Chondrocyte (in vitro differentiated cells): ENCODE data around the gene IFRD1. TPM values are rescaled to one million over a fixed set of nuclear protein-coding genes. Genes with fewer than 3 reads are reported as not detected.

Experiments used
- DNase-seq: peaks from one replicate; pipeline ENCODE4 v3.0.0; 2021; ENCODE audit warnings: mixed read lengths, low spot score
- H3K27ac Mint-ChIP-seq: one replicate; pipeline ENCODE4 v1.8.0; 2021; ENCODE audit warnings: mild to moderate bottlenecking, moderate library complexity, mixed read lengths; ENCODE audit not compliant: unreplicated experiment
- H3K27me3 Mint-ChIP-seq: 2 replicates; pipeline ENCODE4 v1.8.0; 2021; ENCODE audit warnings: low read depth, mixed read lengths
- H3K36me3 Mint-ChIP-seq: 2 replicates; pipeline ENCODE4 v1.8.0; 2021; ENCODE audit warnings: low read depth, mixed read lengths
- H3K4me1 Mint-ChIP-seq: 2 replicates; pipeline ENCODE4 v1.8.0; 2021; ENCODE audit warnings: low read depth, mild to moderate bottlenecking, mixed read lengths
- H3K4me3 Mint-ChIP-seq: one replicate; pipeline ENCODE4 v1.8.0; 2021; ENCODE audit warnings: mild to moderate bottlenecking, moderate library complexity, mixed read lengths; ENCODE audit not compliant: unreplicated experiment
- H3K9me3 Mint-ChIP-seq: 2 replicates; pipeline ENCODE4 v1.8.0; 2021; ENCODE audit warnings: low read depth, mixed read lengths
- CTCF ChIP-seq: fragments of 200-600 bp; sonication (generic); IDR thresholded peaks from 2 replicates; pipeline ENCODE4 v1.5.0; 2021; ENCODE audit warnings: antibody characterized with exemption, mild to moderate bottlenecking, moderate library complexity
- total RNA-seq: library from RNA; stranded (reverse); gene quantifications from 3 replicates; pipeline ENCODE4 v1.2.1, GENCODE V29; 2021

IFRD1 gene
- total RNA-seq, 1 donor from 2014 or later = 108 TPM

GRCh38 chr7:112510001-112510742, 59.9 kb downstream of the IFRD1 start:
- peaks cover 14% of the 10 kb centered on the region for H3K4me1 Mint-ChIP-seq
- no peaks in the 10 kb centered on the region for H3K36me3 Mint-ChIP-seq
- H3K27ac Mint-ChIP-seq = no peak overlapping the region
- no peaks in the 10 kb centered on the region for H3K9me3 Mint-ChIP-seq
- H3K27me3 Mint-ChIP-seq = peaks cover 4% of the 10 kb centered on the region
- DNase-seq = no peak
- TF ChIP-seq CTCF = no peak
- no peak overlapping the region for H3K4me3 Mint-ChIP-seq

GRCh38 chr7:112510743-112511110, 60.5 kb downstream of the IFRD1 start:
- Mint-ChIP-seq H3K27ac (no peak overlapping the region), H3K4me3 (no peak overlapping the region), H3K9me3 (no peaks in the 10 kb centered on the region), H3K4me1 (peaks cover 14% of the 10 kb centered on the region), H3K36me3 (no peaks in the 10 kb centered on the region), H3K27me3 (peaks cover 7% of the 10 kb centered on the region)
- no peak for TF ChIP-seq CTCF
- DNase-seq = no peak

GRCh38 chr7:112511451-112512202, 61.4 kb downstream of the IFRD1 start:
- TF ChIP-seq CTCF = no peak
- H3K27me3 Mint-ChIP-seq = peaks cover 10% of the 10 kb centered on the region
- no peak overlapping the region for H3K4me3 Mint-ChIP-seq
- DNase-seq = no peak
- no peaks in the 10 kb centered on the region for H3K9me3 Mint-ChIP-seq
- H3K4me1 Mint-ChIP-seq = peaks cover 14% of the 10 kb centered on the region
- no peak overlapping the region for H3K27ac Mint-ChIP-seq
- H3K36me3 Mint-ChIP-seq = no peaks in the 10 kb centered on the region

GRCh38 chr7:112512451-112513210, 62.4 kb downstream of the IFRD1 start:
- no peaks in the 10 kb centered on the region for H3K36me3 Mint-ChIP-seq
- H3K27ac Mint-ChIP-seq = no peak overlapping the region
- no peaks in the 10 kb centered on the region for H3K9me3 Mint-ChIP-seq
- no peak for TF ChIP-seq CTCF
- H3K4me1 Mint-ChIP-seq = peaks cover 14% of the 10 kb centered on the region
- no peak for DNase-seq
- no peak overlapping the region for H3K4me3 Mint-ChIP-seq
- H3K27me3 Mint-ChIP-seq = peaks cover 19% of the 10 kb centered on the region

GRCh38 chr7:112515989-112516388, 65.7 kb downstream of the IFRD1 start:
- Mint-ChIP-seq H3K9me3 (no peaks in the 10 kb centered on the region), H3K4me3 (no peak overlapping the region), H3K36me3 (no peaks in the 10 kb centered on the region), H3K27ac (no peak overlapping the region), H3K4me1 (no peaks in the 10 kb centered on the region), H3K27me3 (peaks cover 32% of the 10 kb centered on the region)
- TF ChIP-seq CTCF = peak; percentile 21
- DNase-seq = no peak
